ENCODE results near the gene NBEA.

GRCh38 chr13:35498231-35498630, 556.2 kb downstream of the NBEA start:
- TF ChIP-seq POLR2A (IDR thresholded peaks at IDR 0.05) (no peak), CTCF (IDR thresholded peaks at IDR 0.05) (no peak), POLR2AphosphoS5 (IDR thresholded peaks at IDR 0.05) (no peak), EP300 (IDR thresholded peaks at IDR 0.05) (no peak)

All from stomach (tissue), 4 donors.